ENCODE results near the gene KCNQ5. TPM values are rescaled to one million over a fixed set of nuclear protein-coding genes. Genes with fewer than 3 reads are reported as not detected.

The KCNQ5 gene
- total and polyA plus RNA-seq, 2 of the 8 experiments (the other 6 are each of a cell fraction or from before 2014, with no cell fraction given): 0.83 to 1.2 TPM

DNA sequence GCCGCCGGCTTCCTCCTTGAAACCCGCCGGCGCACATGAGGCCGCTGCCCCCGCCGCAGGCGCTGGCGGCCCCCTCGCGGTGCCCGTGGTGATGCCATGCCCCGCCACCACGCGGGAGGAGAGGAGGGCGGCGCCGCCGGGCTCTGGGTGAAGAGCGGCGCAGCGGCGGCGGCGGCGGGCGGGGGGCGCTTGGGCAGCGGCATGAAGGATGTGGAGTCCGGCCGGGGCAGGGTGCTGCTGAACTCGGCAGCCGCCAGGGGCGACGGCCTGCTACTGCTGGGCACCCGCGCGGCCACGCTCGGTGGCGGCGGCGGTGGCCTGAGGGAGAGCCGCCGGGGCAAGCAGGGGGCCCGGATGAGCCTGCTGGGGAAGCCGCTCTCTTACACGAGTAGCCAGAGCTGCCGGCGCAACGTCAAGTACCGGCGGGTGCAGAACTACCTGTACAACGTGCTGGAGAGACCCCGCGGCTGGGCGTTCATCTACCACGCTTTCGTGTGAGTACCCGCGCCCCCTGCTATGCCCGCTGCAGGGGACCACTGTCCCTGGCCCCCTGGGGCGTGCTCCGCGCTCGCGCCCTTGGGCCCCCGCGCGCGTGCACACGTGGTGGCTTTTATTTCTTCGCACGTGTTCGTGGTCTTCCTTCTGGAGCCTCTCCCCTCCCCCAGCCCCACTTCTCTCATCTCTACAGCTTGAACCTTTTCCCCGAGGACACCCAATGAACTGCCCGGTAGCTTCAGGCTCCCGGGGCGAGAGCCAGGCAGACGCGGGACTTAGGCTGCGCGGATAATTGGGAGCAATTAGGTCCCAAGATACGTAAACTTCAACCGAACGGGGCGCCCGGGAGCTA is 453 bp downstream of the KCNQ5 start (continued):
- no peak for TF ChIP-seq TAF7 (optimal IDR thresholded peaks at IDR 0.05; ENCODE audit: borderline replicate concordance, low read depth, low read length)
- no peak for TF ChIP-seq PHF8 (conservative IDR thresholded peaks at IDR 0.05; ENCODE audit: low read depth, low read length)
- TF ChIP-seq NANOG (IDR thresholded peaks at IDR 0.05; ENCODE audit: insufficient read depth, low read depth, low read length, poor library complexity, severe bottlenecking): no peak
- TF ChIP-seq POLR2AphosphoS5 (IDR thresholded peaks at IDR 0.05; ENCODE audit: low read depth, low read length): no peak
- TF ChIP-seq MAFK (IDR thresholded peaks at IDR 0.05; ENCODE audit: low read depth, low read length): no peak
- TF ChIP-seq CHD2 (IDR thresholded peaks at IDR 0.05; ENCODE audit: low read length): no peak
- no peak for TF ChIP-seq GTF2F1 (IDR thresholded peaks at IDR 0.05; ENCODE audit: borderline replicate concordance, low read depth, low read length)
- TF ChIP-seq EZH2 (IDR thresholded peaks at IDR 0.05; ENCODE audit: low read depth, low read length, severe bottlenecking): peak; percentile 64
- no peak for TF ChIP-seq EP300 (IDR thresholded peaks at IDR 0.05; ENCODE audit: borderline replicate concordance in 1 of 2, low read depth in 2 of 2, low read length in 2 of 2)
- TF ChIP-seq ASH2L (IDR thresholded peaks at IDR 0.05; ENCODE audit: low read length): no peak
- TF ChIP-seq JUN (IDR thresholded peaks at IDR 0.05; ENCODE audit: low read depth, low read length): no peak
- TF ChIP-seq SIN3A (conservative IDR thresholded peaks at IDR 0.05 in 1 of 2, IDR thresholded peaks at IDR 0.05 in 1 of 2; ENCODE audit: low read depth in 1 of 2, low read length in 2 of 2): 0 out of 4 replicates have a peak, but pooled peaks of 1 of the 2 experiments have one; percentile 36
- TF ChIP-seq TCF12 (IDR thresholded peaks at IDR 0.05; ENCODE audit: low read depth, low read length): no peak
- TF ChIP-seq TBP (IDR thresholded peaks at IDR 0.05; ENCODE audit: low read depth, low read length): no peak
- peak in 2 of 3 experiments; percentile 25 to 36; a peak in 3 of 4 replicates for TF ChIP-seq CTCF (IDR thresholded peaks at IDR 0.05; ENCODE audit: control extremely low read depth in 1 of 3, insufficient read depth in 1 of 3, low read depth in 1 of 3, low read length in 3 of 3)
- peak; percentile 79 for TF ChIP-seq KDM4A (IDR thresholded peaks at IDR 0.05; ENCODE audit: low read depth, low read length, severe bottlenecking)
- TF ChIP-seq E2F6 (IDR thresholded peaks at IDR 0.05): peak; percentile 57; the same call in 1 of the 2 replicates

Measured in H1 (cell line).